GM12874 (cell line): Measurements from ENCODE around the gene SGMS1.

Experiments
- CTCF ChIP-seq: IDR thresholded peaks from 2 replicates; pipeline ENCODE4 v1.5.1; 2011; ENCODE audit warnings: low read depth, mild to moderate bottlenecking, control low read depth, low read length, moderate library complexity; ENCODE audit not compliant: insufficient read depth

SGMS1 gene

GRCh38 chr10:50453940-50454339 lies 169.8 kb downstream of the SGMS1 start:
- TF ChIP-seq CTCF: no peak

GRCh38 chr10:50452603-50453002 lies 171.2 kb downstream of the SGMS1 start:
- TF ChIP-seq CTCF: no peak

- TF ChIP-seq CTCF: no peak
Observed at GRCh38 chr10:50447691-50448090, 176.1 kb downstream of the SGMS1 start.

- TF ChIP-seq CTCF: no peak
Observed at GRCh38 chr10:50440489-50440888, 183.3 kb downstream of the SGMS1 start.

- no peak for TF ChIP-seq CTCF
Observed at GRCh38 chr10:50439806-50440205, 183.9 kb downstream of the SGMS1 start.

- TF ChIP-seq CTCF: no peak
Observed at GRCh38 chr10:50439187-50439586, 184.6 kb downstream of the SGMS1 start.

- no peak for TF ChIP-seq CTCF
Observed at GRCh38 chr10:50438049-50438936, 185.5 kb downstream of the SGMS1 start.

GRCh38 chr10:50437248-50437647 lies 186.5 kb downstream of the SGMS1 start:
- TF ChIP-seq CTCF: no peak
